K562 (cell line): Measurements from ENCODE around the gene TSHB. TPM values are rescaled to one million over a fixed set of nuclear protein-coding genes. Genes with fewer than 3 reads are reported as not detected.

Source experiments
- ATAC-seq: fragments of 200-7000 bp; cut with Tn5 transposase; 3 replicates; pipeline ENCODE4 v1.9.1; 2020; ENCODE audit warnings: moderate library complexity
- BruUV-seq: library from RNA; stranded (reverse); fragments of 400-500 nt; replicated peaks from 2 replicates; lab custom pipeline; 2021; lab: Mats Ljungman, UMichigan
- CTCF ChIA-PET: fragments of 300-600 bp; formaldehyde crosslinking; extraction: SDS; loops from one replicate; lab custom pipeline; 2021; ENCODE audit warnings: low intra/inter-chr PET ratio; lab: Yijun Ruan, JAX
- POLR2A ChIA-PET: fragments of 300-600, 350-650 bp; sonication (Branson Sonifier 250); formaldehyde crosslinking; extraction: SDS; loops from one replicate; lab custom pipeline; 2021; ENCODE audit warnings: antibody characterized with exemption, inconsistent platforms; lab: Yijun Ruan, JAX
- DNase-seq, 4 experiments: peaks; one replicate each; pipeline versions ENCODE4 v3.0.0 to v3.0.0-alpha.2; 2011 to 2018; ENCODE audit warnings: low spot score in 3 of 4, mixed read lengths in 3 of 4; ENCODE audit errors: extremely low read depth in 1 of 4
- FAIRE-seq: peaks from 2 replicates; lab custom pipeline; 2011; peaks lifted over from hg19 to GRCh38; lab: Jason Lieb, UNC
- H2AFZ ChIP-seq: 2 replicates; pipeline ENCODE4 v1.6.0; 2011; ENCODE audit warnings: low read depth, low read length, control low read depth, inconsistent platforms
- H3K27ac ChIP-seq: fragments of 200-600 bp; 3 replicates; pipeline ENCODE4 v1.8.0; 2011; ENCODE audit warnings: low read depth, mild to moderate bottlenecking, control low read depth, inconsistent platforms, low read length, moderate library complexity, mixed read lengths; ENCODE audit errors: extremely low read depth
- H3K27me3 ChIP-seq, 2 experiments: fragments of 300-600 bp in 1 of 2; 2 replicates in 1 of 2; 3 replicates in 1 of 2; pipeline versions ENCODE4 v1.6.0 to v1.8.0; 2011; ENCODE audit warnings: inconsistent platforms in 2 of 2, low read length in 2 of 2, mild to moderate bottlenecking in 1 of 2, mixed read lengths in 1 of 2, moderate library complexity in 1 of 2; ENCODE audit not compliant: control insufficient read depth in 2 of 2, insufficient read depth in 2 of 2
- H3K36me3 ChIP-seq: fragments of 300-600 bp; 3 replicates; pipeline ENCODE4 v1.8.0; 2011; ENCODE audit warnings: mild to moderate bottlenecking, low read length, inconsistent platforms; ENCODE audit not compliant: control insufficient read depth, insufficient read depth
- H3K4me1 ChIP-seq, 2 experiments: fragments of 200-600 bp in 1 of 2; replicated peaks in 1 of 2; 2 replicates in 1 of 2; 3 replicates in 1 of 2; pipeline versions ENCODE4 v1.5.1 to v1.8.0; 2011; ENCODE audit warnings: inconsistent platforms in 2 of 2, low read length in 2 of 2, mild to moderate bottlenecking in 1 of 2, mixed read lengths in 1 of 2, moderate library complexity in 1 of 2; ENCODE audit not compliant: control insufficient read depth in 2 of 2, insufficient read depth in 2 of 2
- H3K4me2 ChIP-seq: 2 replicates; pipeline ENCODE4 v1.6.1; 2011; ENCODE audit warnings: low read length, control low read depth, inconsistent platforms, mixed read lengths; ENCODE audit not compliant: insufficient read depth
- H3K4me3 ChIP-seq: fragments of 200-600 bp; sonication (generic), shearing (Covaris generic); 2 replicates; pipeline ENCODE4 v1.5.1; 2016; ENCODE audit warnings: control low read depth, inconsistent platforms
- H3K79me2 ChIP-seq: fragments of 200-600 bp; 3 replicates; pipeline ENCODE4 v1.8.0; 2011; ENCODE audit warnings: low read length, inconsistent platforms; ENCODE audit not compliant: control insufficient read depth, insufficient read depth
- H3K9ac ChIP-seq, 2 experiments: 2 replicates each; pipeline versions ENCODE4 v1.6.0 to v1.6.1; 2011; ENCODE audit warnings: low read depth in 2 of 2, low read length in 2 of 2, control low read depth in 1 of 2, inconsistent platforms in 1 of 2, mild to moderate bottlenecking in 1 of 2, mixed read lengths in 1 of 2; ENCODE audit not compliant: insufficient read depth in 1 of 2
- H3K9me1 ChIP-seq: one replicate; pipeline ENCODE4 v1.6.0; 2011; ENCODE audit warnings: inconsistent platforms, mild to moderate bottlenecking, low read length, moderate library complexity; ENCODE audit not compliant: control insufficient read depth, insufficient read depth
- H3K9me3 ChIP-seq: replicated peaks from 2 replicates; pipeline ENCODE4 v1.5.1; 2011; ENCODE audit warnings: low read depth, low read length, inconsistent platforms; ENCODE audit not compliant: control insufficient read depth, insufficient read depth
- H4K20me1 ChIP-seq: replicated peaks from 2 replicates; pipeline ENCODE4 v1.6.1; 2011; ENCODE audit warnings: low read length, inconsistent platforms, mixed read lengths; ENCODE audit not compliant: control insufficient read depth, insufficient read depth
- ADNP ChIP-seq: fragments of 200-800 bp; sonication (Bioruptor generic); IDR thresholded peaks from 2 replicates; pipeline ENCODE4 v1.6.1; 2016; ENCODE audit warnings: missing genetic modification characterization, missing compliant biosample characterization
- ATF3 ChIP-seq, 2 experiments: fragments of 450-650 bp in 1 of 2; sonication (generic) in 1 of 2; formaldehyde crosslinking in 1 of 2; IDR thresholded peaks in 1 of 2; conservative IDR thresholded peaks in 1 of 2; 2 replicates each; pipeline versions ENCODE4 v1.6.1 to v1.8.1; 2016 to 2023; ENCODE audit warnings: mild to moderate bottlenecking in 2 of 2, moderate library complexity in 2 of 2, inconsistent platforms in 1 of 2, missing genetic modification reagents in 1 of 2
- BCOR ChIP-seq: fragments of 450-650 bp; IDR thresholded peaks from 2 replicates; pipeline ENCODE4 v1.6.1; 2016
- E2F8 ChIP-seq: fragments of 450-650 bp; IDR thresholded peaks from 2 replicates; pipeline ENCODE4 v1.7.1; 2018; ENCODE audit warnings: mild to moderate bottlenecking, low read depth; ENCODE audit not compliant: partially characterized antibody
- MYC ChIP-seq, 2 experiments: fragments of 250-450 bp in 1 of 2; sonication (Bioruptor Pico) in 1 of 2; IDR thresholded peaks; 2 replicates each; pipeline versions ENCODE4 v1.5.1 to v1.6.1; 2012 to 2021; ENCODE audit warnings: low read depth in 2 of 2, borderline replicate concordance in 1 of 2, improper control_type of control experiment in 1 of 2, low read length in 1 of 2, mild to moderate bottlenecking in 1 of 2, moderate library complexity in 1 of 2
- PTRF ChIP-seq: fragments of 450-650 bp; IDR thresholded peaks from 2 replicates; pipeline ENCODE4 v1.6.1; 2016; ENCODE audit warnings: mild to moderate bottlenecking, missing genetic modification characterization, missing compliant biosample characterization
- SIRT6 ChIP-seq: IDR thresholded peaks from one replicate; pipeline ENCODE4 v1.6.1; 2012; ENCODE audit warnings: low read depth, mild to moderate bottlenecking, control low read depth, inconsistent platforms, low read length, moderate library complexity
- SMARCB1 ChIP-seq: IDR thresholded peaks from 2 replicates; pipeline ENCODE4 v1.6.1; 2011; ENCODE audit warnings: improper control_type of control experiment, low read depth; ENCODE audit not compliant: insufficient read length
- TSHZ1 ChIP-seq: fragments of 250-450 bp; sonication (Bioruptor Pico); IDR thresholded peaks from 2 replicates; pipeline ENCODE4 v1.4.0; 2020; ENCODE audit warnings: mild to moderate bottlenecking, moderate library complexity
- UBTF ChIP-seq, 2 experiments: IDR thresholded peaks; 2 replicates each; pipeline ENCODE4 v1.6.1; 2012; ENCODE audit warnings: improper control_type of control experiment in 2 of 2, low read depth in 2 of 2, low read length in 2 of 2, borderline replicate concordance in 1 of 2
- ZEB2 ChIP-seq: fragments of 450-650 bp; IDR thresholded peaks from 2 replicates; pipeline ENCODE4 v1.6.1; 2016
- ZNF24 ChIP-seq: fragments of 450-650 bp; IDR thresholded peaks from 2 replicates; pipeline ENCODE4 v1.6.1; 2016
- WGBS: fragments of 100-300 bp; shearing (Covaris generic); methylation state at CpG from one replicate; pipeline ENCODE4 v1.1.6; 2016; ENCODE audit warnings: low coverage, mixed read lengths; ENCODE audit not compliant: insufficient coverage; ENCODE audit errors: missing lambda C conversion rate; 5-methylcytosine and 5-hydroxymethylcytosine counted together
- in situ Hi-C: fragments of 300-500 bp; cut with MboI; formaldehyde crosslinking; loops from 4 replicates; pipeline ENCODE4 v1.15.0; 2018; ENCODE audit warnings: inconsistent platforms, mixed read lengths
- intact Hi-C: fragments of 100-400 bp; cut with micrococcal nuclease; formaldehyde crosslinking; loops from 2 replicates; pipeline ENCODE4 v1.14.2; 2022
- polyA plus RNA-seq, 8 experiments: library from polyadenylated mRNA; depleted of rRNA in 4 of 8; stranded (reverse) in 5 of 8; unstranded in 3 of 8; fragments of >200 nt; fragmentation: Nextera tagmentation in 2 of 8; fragmentation: Illumina TruSeq in 1 of 8; extraction: Ambion mirVana in 2 of 8; extraction: Trizol in 1 of 8; gene quantifications; 2 replicates each; pipeline versions ENCODE4 v1.2.1 to v1.2.3, GENCODE V29; 2011 to 2014; ENCODE audit warnings: inconsistent platforms in 1 of 8, missing spikeins in 1 of 8
- total RNA-seq, 7 experiments: library from RNA; depleted of rRNA in 6 of 7; stranded (reverse); fragments of >200 nt in 6 of 7; fragmentation: Illumina TruSeq in 2 of 7; extraction: Trizol in 2 of 7; gene quantifications; 2 replicates each; pipeline versions ENCODE4 v1.2.1 to v1.2.3, GENCODE V29; 2011 to 2021; ENCODE audit warnings: low replicate concordance in 1 of 7

The TSHB gene
- total and polyA plus RNA-seq, 9 of the 15 experiments (the other 6 are each of a cell fraction or from before 2014, with no cell fraction given): not detected

- no TSS peak for BruUV-seq
- in situ Hi-C loops: loop anchor here (25.0 kb wide), 1 partner anchor 1078 kb away; the partner anchor contains the start of gene OLFML3
- intact Hi-C loops: no loop called here
- TF ChIP-seq SIRT6: no peak
- no peak for TF ChIP-seq E2F8
- no peak for TF ChIP-seq ATF3 (IDR thresholded peaks at IDR 0.05)
- TF ChIP-seq ATF3 (CRISPR knock-in tag; conservative IDR thresholded peaks at IDR 0.05): no peak
- no peak for TF ChIP-seq ZEB2
- TF ChIP-seq SMARCB1: no peak
- no peak for TF ChIP-seq UBTF (IDR thresholded peaks at IDR 0.05; ENCODE audit: borderline replicate concordance in 1 of 2, low read depth in 2 of 2, low read length in 2 of 2)
- no peak for TF ChIP-seq BCOR
- TF ChIP-seq TSHZ1 (CRISPR knock-in tag): no peak
- TF ChIP-seq ADNP (tag): no peak
- no peak for TF ChIP-seq PTRF (tag)
- TF ChIP-seq ZNF24: no peak
- no peak for TF ChIP-seq MYC (IDR thresholded peaks at IDR 0.05; ENCODE audit: low read depth, low read length)
- TF ChIP-seq MYC (CRISPR knock-in tag; IDR thresholded peaks at IDR 0.05; ENCODE audit: borderline replicate concordance, low read depth): no peak
Measured at GRCh38 chr1:115065021-115065420, 35.4 kb downstream of the TSHB start.

More at GRCh38 chr1:115065021-115065420, 35.4 kb downstream of the TSHB start:
- Histone ChIP-seq H3K27ac (no peak overlapping the region), H3K9ac (no peak overlapping the region), H3K36me3 (no peaks in the 10 kb centered on the region), H2AFZ (no peak overlapping the region), H3K9me1 (no peaks in the 10 kb centered on the region), H3K79me2 (no peaks in the 10 kb centered on the region), H3K9me3 (no peaks in the 10 kb centered on the region), H3K4me2 (no peak overlapping the region), H3K4me1 (no peaks in the 10 kb centered on the region), H4K20me1 (no peaks in the 10 kb centered on the region; the same call in 1 of the 2 replicates), H3K4me3 (no peak overlapping the region), H3K27me3 (0 out of 5 replicates have a peak, but pooled peaks cover 0 to 5% of the 10 kb centered on the region in 2 experiments)
- POLR2A ChIA-PET: interaction anchor here (0.6 to 1.6 kb wide), 3 partner anchors 12 to 116 kb away, joined by 3 read pairs; no protein-coding TSS in a partner anchor
- ATAC-seq: no peak
- WGBS: 0% methylated on average over 6 of the region's 6 CpGs
- CTCF ChIA-PET: no interaction called here
- no peak for DNase-seq
- no peak for FAIRE-seq
